Spleen (tissue), 11 donors: ENCODE measurements around the gene SLC26A9. TPM values are rescaled to one million over a fixed set of nuclear protein-coding genes. Genes with fewer than 3 reads are reported as not detected.

Source experiments
- DNase-seq: peaks from one replicate; pipeline ENCODE4 v3.0.0-alpha.2; 2020
- H3K27ac ChIP-seq, 8 donors: fragments of 200-600 bp; sonication (generic) in 7 of 8; 1 replicate in 4 of 8; 2 replicates in 4 of 8; pipeline versions ENCODE4 v1.5.0 to v1.8.0; 2016 to 2021; ENCODE audit warnings: inconsistent platforms in 4 of 8, mild to moderate bottlenecking in 4 of 8, moderate library complexity in 1 of 8
- H3K27me3 ChIP-seq, 7 donors: fragments of 200-600 bp; sonication (generic) in 6 of 7; replicated peaks in 1 of 7; 1 replicate in 4 of 7; 2 replicates in 3 of 7; pipeline versions ENCODE4 v1.5.0 to v1.8.0; 2016 to 2021; ENCODE audit warnings: inconsistent platforms in 3 of 7, mild to moderate bottlenecking in 1 of 7
- H3K36me3 ChIP-seq, 6 donors: fragments of 200-600 bp; sonication (generic) in 5 of 6; 1 replicate in 4 of 6; 2 replicates in 2 of 6; pipeline versions ENCODE4 v1.5.0 to v1.8.0; 2016 to 2021; ENCODE audit warnings: inconsistent platforms in 2 of 6
- H3K4me1 ChIP-seq, 6 donors: fragments of 200-600 bp; sonication (generic) in 5 of 6; 1 replicate in 3 of 6; 2 replicates in 3 of 6; pipeline versions ENCODE4 v1.5.0 to v1.8.0; 2016 to 2021; ENCODE audit warnings: inconsistent platforms in 3 of 6
- H3K4me3 ChIP-seq, 8 donors: fragments of 200-600 bp; sonication (generic) in 7 of 8; 1 replicate in 4 of 8; 2 replicates in 4 of 8; pipeline versions ENCODE4 v1.5.0 to v1.8.0; 2016 to 2021; ENCODE audit warnings: inconsistent platforms in 4 of 8, mild to moderate bottlenecking in 4 of 8, moderate library complexity in 2 of 8
- H3K9me3 ChIP-seq, 8 donors: fragments of 200-600 bp; sonication (generic) in 7 of 8; 1 replicate in 4 of 8; 2 replicates in 4 of 8; pipeline versions ENCODE4 v1.5.0 to v1.8.0; 2016 to 2021; ENCODE audit warnings: inconsistent platforms in 4 of 8
- POLR2A ChIP-seq, 3 donors: fragments of 450-650 bp; IDR thresholded peaks; one replicate each; pipeline ENCODE4 v1.5.1; 2017; ENCODE audit warnings: antibody characterized with exemption in 3 of 3, mild to moderate bottlenecking in 1 of 3
- POLR2AphosphoS5 ChIP-seq, 3 donors: sonication (generic); formaldehyde crosslinking; IDR thresholded peaks; one replicate each; pipeline ENCODE4 v1.5.1; 2017; ENCODE audit warnings: antibody characterized with exemption in 3 of 3
- WGBS, 5 donors: extraction: QIAGEN DNeasy Blood & Tissue Kit in 3 of 5; methylation state at CpG; one replicate each; pipeline versions ENCODE4 v1.1.5 to v1.1.7; 2013 to 2018; 5-methylcytosine and 5-hydroxymethylcytosine counted together
- intact Hi-C: fragments of 100-400 bp; cut with DNase I; formaldehyde crosslinking; loops from one replicate; pipeline ENCODE4 v1.15.0; 2023; ENCODE audit warnings: low total_unique reads
- polyA plus RNA-seq, 3 donors: library from polyadenylated mRNA; stranded (reverse); fragments of 200-250 nt; gene quantifications; one replicate each; pipeline ENCODE4 v1.2.1, GENCODE V29; 2013
- total RNA-seq, 7 donors: library from RNA; depleted of rRNA in 3 of 7; stranded (reverse); fragments of >200 nt in 3 of 7; fragmentation: NEBNext Ultra II Directional in 4 of 7; extraction: Animal tissue kit (Norgen Biotek cat#: 25700) in 4 of 7; gene quantifications; one replicate each; pipeline versions ENCODE4 v1.1.0 to v1.2.1, GENCODE V29; 2016 to 2021
- TF ChIP-seq, protein P1 (sequence below), 11 experiments: fragments of 200-600 bp in 7 of 11; fragments of 450-650 bp in 4 of 11; sonication (generic) in 4 of 11; IDR thresholded peaks in 8 of 11; conservative IDR thresholded peaks in 3 of 11; 1 replicate in 7 of 11; 2 replicates in 4 of 11; pipeline versions ENCODE4 v1.4.0 to v1.8.0; 2016 to 2021; ENCODE audit warnings: antibody characterized with exemption in 11 of 11, inconsistent platforms in 4 of 11, mild to moderate bottlenecking in 1 of 11
- donor health status: healthy with polysubstance abuse.
- donor health status: DM: no; HTN: no; CAD: no; lungs with moderate emphysema.
- donor health status: DM: no; HTN: no; CAD: no.
- donor health status: Bipolar disorder and iron deficiency.
- donor health status: healthy.
- donor health status: DM: no; HTN: no; CAD: no.
- donor health status: DM: yes; HTN: yes; CAD: no.

Gene SLC26A9
- total and polyA plus RNA-seq, 10 donors: 0.02 to 0.03 TPM; not detected in 8

DNA sequence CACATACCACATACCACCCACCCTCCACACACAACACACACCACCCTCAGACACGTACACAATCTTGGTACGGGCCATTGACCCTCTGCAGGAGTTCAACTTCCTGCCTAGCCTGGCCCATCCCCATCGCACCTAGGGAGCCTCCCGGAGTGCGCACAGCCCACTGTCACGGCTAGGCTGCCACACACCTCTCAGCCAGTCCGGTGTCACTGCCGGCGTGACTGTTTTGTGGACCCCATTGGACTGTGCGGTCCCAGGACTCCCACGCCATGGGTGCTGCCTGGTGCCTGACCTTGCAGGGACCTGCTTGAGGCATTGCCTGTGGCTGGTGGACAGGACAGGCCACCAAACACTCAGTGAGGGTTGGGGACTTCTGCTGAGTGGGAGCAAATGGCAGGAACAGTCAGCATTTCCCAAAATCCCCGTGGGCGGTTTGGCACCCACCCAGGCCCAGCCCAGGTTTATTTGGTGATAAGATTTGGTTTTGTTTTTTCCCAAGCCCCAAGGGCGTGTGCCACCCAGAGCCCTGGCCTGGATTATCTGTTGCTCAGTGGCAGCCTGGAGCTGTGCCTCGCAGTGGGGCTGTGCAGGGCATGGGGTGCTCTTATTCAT, 32.2 kb upstream of the SLC26A9 start:
- Histone ChIP-seq H3K4me3 (no peak overlapping the region), H3K36me3 (no peaks in the 10 kb centered on the region), H3K9me3 (no peaks in the 10 kb centered on the region), H3K27ac (no peak overlapping the region), H3K27me3 (no peaks in the 10 kb centered on the region), H3K4me1 (peaks cover 0 to 5% (median 0%) of the 10 kb centered on the region in 6 donors)
- no peak for DNase-seq
- TF ChIP-seq, protein P1, sequence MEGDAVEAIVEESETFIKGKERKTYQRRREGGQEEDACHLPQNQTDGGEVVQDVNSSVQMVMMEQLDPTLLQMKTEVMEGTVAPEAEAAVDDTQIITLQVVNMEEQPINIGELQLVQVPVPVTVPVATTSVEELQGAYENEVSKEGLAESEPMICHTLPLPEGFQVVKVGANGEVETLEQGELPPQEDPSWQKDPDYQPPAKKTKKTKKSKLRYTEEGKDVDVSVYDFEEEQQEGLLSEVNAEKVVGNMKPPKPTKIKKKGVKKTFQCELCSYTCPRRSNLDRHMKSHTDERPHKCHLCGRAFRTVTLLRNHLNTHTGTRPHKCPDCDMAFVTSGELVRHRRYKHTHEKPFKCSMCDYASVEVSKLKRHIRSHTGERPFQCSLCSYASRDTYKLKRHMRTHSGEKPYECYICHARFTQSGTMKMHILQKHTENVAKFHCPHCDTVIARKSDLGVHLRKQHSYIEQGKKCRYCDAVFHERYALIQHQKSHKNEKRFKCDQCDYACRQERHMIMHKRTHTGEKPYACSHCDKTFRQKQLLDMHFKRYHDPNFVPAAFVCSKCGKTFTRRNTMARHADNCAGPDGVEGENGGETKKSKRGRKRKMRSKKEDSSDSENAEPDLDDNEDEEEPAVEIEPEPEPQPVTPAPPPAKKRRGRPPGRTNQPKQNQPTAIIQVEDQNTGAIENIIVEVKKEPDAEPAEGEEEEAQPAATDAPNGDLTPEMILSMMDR (IDR thresholded peaks at IDR 0.05 in 8 of 11, conservative IDR thresholded peaks at IDR 0.05 in 3 of 11): peak in 1 of 11 experiments; percentile 4
- TF ChIP-seq POLR2A (IDR thresholded peaks at IDR 0.05) (no peak), POLR2AphosphoS5 (IDR thresholded peaks at IDR 0.05) (no peak)
- intact Hi-C loops: no loop called here
- 75 to 88% (median 84%) methylated on average over 13 to 15 of the region's 15 CpGs for WGBS, 5 donors

DNA sequence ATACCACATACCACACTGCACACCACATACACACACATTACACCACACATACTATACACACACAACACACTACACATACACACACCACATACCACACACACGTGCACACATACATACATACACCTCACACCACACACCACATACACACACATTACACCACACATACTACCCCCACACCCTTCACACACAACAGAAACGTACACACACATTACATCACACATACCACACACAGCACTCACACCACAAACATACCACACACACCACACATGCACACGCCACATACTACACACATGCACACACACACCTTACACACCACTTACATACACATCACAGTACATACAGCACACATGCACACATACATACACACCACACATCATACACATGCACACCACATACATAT, 31.5 kb upstream of the SLC26A9 start:
- Histone ChIP-seq H3K36me3 (no peaks in the 10 kb centered on the region), H3K4me1 (peaks cover 0 to 5% (median 0%) of the 10 kb centered on the region in 6 donors), H3K4me3 (no peak overlapping the region), H3K9me3 (no peaks in the 10 kb centered on the region), H3K27ac (no peak overlapping the region), H3K27me3 (no peaks in the 10 kb centered on the region)
- WGBS, 5 donors: 84 to 93% (median 88%) methylated on average over 3 of the region's 3 CpGs
- TF ChIP-seq, protein P1 (IDR thresholded peaks at IDR 0.05 in 8 of 11, conservative IDR thresholded peaks at IDR 0.05 in 3 of 11): no peak
- intact Hi-C loops: no loop called here
- no peak for DNase-seq

DNA sequence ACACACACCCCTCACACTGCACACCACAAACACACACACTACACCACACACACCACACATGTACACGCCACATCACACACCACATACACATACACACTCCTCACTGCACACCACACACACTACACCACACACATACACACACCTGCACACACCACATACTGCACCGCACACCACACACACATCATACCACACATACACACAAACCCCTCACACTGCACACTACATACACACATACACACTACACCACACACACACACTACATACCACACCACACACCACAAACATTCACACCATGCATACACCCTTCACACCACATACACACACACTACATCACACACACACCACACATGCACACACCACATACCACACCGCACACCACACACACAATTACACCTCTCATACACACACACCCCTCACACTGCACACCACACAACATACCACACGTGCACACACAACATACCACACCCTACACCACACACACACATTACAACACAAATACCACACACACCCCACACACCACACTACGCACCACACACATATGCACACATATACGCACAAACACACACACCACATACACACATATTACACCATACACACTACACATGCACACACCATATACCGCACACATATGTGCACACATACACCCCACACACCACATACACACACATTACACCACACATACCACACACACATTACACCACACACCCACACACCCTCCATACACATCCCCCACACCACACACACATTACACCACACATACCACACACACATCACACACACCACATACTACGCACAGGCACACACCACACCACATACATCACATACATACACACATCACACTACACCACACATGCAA, 30.3 kb upstream of the SLC26A9 start:
- Histone ChIP-seq H3K27ac (no peak overlapping the region), H3K4me1 (peaks cover 0 to 5% (median 0%) of the 10 kb centered on the region in 6 donors), H3K9me3 (no peaks in the 10 kb centered on the region), H3K4me3 (no peak overlapping the region), H3K27me3 (no peaks in the 10 kb centered on the region), H3K36me3 (no peaks in the 10 kb centered on the region)
- 93 to 99% (median 96%) methylated on average over 8 of the region's 8 CpGs for WGBS, 5 donors
- DNase-seq: no peak
- no peak for TF ChIP-seq POLR2AphosphoS5 (IDR thresholded peaks at IDR 0.05)
- no peak for TF ChIP-seq POLR2A (IDR thresholded peaks at IDR 0.05)
- TF ChIP-seq, protein P1 (IDR thresholded peaks at IDR 0.05 in 8 of 11, conservative IDR thresholded peaks at IDR 0.05 in 3 of 11): no peak
- intact Hi-C loops: no loop called here

DNA sequence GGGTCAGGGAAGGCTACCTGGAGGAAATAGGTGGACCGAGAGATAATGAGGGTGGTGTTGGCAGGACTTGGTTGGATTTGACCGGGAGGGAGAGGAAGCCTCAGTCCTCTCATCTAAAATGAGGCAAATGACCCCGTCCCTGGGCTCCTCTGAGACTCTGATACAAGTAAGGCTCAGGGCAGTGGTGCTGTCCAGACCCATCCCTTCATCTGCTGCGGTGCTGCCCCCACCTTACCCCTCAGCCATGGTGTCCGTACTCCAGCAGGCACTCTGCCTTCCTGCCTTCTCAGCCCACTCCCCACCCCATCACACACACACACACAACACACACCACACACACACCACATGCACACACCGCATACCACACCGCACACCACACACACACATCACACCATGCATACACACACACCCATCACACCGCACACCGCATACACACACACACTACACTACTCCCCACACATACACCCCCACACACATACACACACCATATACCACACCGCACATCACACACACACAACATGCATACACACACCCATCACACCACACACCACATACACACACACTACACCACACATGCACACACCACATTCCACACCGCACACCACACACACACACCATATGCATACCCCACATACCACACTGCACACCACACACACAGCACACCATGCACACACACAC, 29.4 kb upstream of the SLC26A9 start:
- Histone ChIP-seq H3K27me3 (no peaks in the 10 kb centered on the region), H3K9me3 (no peaks in the 10 kb centered on the region), H3K27ac (no peak overlapping the region), H3K4me3 (no peak overlapping the region), H3K36me3 (no peaks in the 10 kb centered on the region), H3K4me1 (peaks cover 0 to 5% (median 0%) of the 10 kb centered on the region in 6 donors)
- 82 to 87% (median 84%) methylated on average over 11 of the region's 11 CpGs for WGBS, 5 donors
- DNase-seq: no peak
- intact Hi-C loops: no loop called here
- TF ChIP-seq, protein P1 (IDR thresholded peaks at IDR 0.05 in 8 of 11, conservative IDR thresholded peaks at IDR 0.05 in 3 of 11): no peak
- TF ChIP-seq POLR2AphosphoS5 (IDR thresholded peaks at IDR 0.05) (no peak), POLR2A (IDR thresholded peaks at IDR 0.05) (no peak)
